ENCODE measurements around the gene TBC1D5.

GRCh38 chr3:17724122-17724521 lies 18.3 kb downstream of the TBC1D5 start:
- TF ChIP-seq POLR2A (IDR thresholded peaks at IDR 0.05) (no peak), POLR2AphosphoS5 (IDR thresholded peaks at IDR 0.05) (no peak), CTCF (IDR thresholded peaks at IDR 0.05 in 8 of 11, conservative IDR thresholded peaks at IDR 0.05 in 3 of 11) (no peak)
